Measurements from ENCODE around the gene GSG1L. TPM values are rescaled to one million over a fixed set of nuclear protein-coding genes. Genes with fewer than 3 reads are reported as not detected.

The GSG1L gene
- polyA plus RNA-seq, 1 donor (not counting 4 experiments of a cell fraction or from before 2014, with no cell fraction given), result not detected

- H3K4me3 ChIP-seq (ENCODE audit: control insufficient read depth in 2 of 3, extremely low read depth in 1 of 3, insufficient read depth in 2 of 3, low read depth in 1 of 3, low read length in 3 of 3), result no peak overlapping the region
- dilution Hi-C loops (cut with MboI; ENCODE audit: extremely low pct_ligation_motif_present, low sequenced_read_pairs), result no loop called here
Observed at GRCh38 chr16:27925612-27926011, 137.9 kb downstream of the GSG1L start.

DNA sequence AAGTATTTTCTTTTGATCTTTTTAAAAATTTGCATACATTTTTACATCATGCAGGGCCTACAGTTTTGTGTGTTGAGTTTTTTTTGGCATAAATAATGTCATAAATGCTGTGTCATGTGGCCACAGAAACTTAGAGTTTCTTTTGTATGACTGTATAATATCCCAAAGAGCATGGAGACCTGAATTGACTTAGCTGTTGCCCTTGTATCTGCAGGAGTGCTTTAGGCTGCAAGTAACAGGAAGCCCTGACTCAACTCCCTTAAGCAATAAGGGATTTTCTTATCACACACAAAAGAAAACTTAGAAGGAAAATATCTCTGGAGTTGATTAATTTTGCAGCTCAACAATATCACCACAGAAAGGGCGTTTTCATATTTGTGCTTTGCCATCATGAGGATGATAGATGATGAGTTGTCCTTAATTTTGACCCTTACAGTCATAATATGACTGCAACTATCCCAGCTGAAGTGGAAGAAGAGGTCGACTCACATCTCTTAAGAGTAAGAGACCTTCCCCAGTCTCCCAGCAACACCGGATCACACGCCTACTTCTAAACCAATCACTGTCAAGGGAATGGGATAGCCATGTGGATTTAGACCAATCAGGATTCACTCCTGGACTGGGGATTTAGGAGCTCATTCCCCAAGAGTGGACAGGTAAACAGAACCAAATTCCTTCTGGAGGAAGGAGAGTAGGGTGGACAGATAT lies 138.9 kb downstream of the GSG1L start:
- DNase-seq (ENCODE audit: low read depth, low spot score), result no peak
- Histone ChIP-seq H4K20me1 (ENCODE audit: control insufficient read depth, extremely low read depth, insufficient read depth, low read length) (no peaks in the 10 kb centered on the region), H3K27ac (ENCODE audit: control insufficient read depth, insufficient read depth, low read length) (no peak overlapping the region), H3K79me2 (ENCODE audit: control insufficient read depth, insufficient read depth, low read length) (no peaks in the 10 kb centered on the region), H3K4me1 (ENCODE audit: control insufficient read depth, extremely low read depth, insufficient read depth, low read length) (peaks cover 3% of the 10 kb centered on the region), H3K9me3 (ENCODE audit: control insufficient read depth, low read depth, low read length) (no peaks in the 10 kb centered on the region), H2AFZ (ENCODE audit: control insufficient read depth, low read length) (no peak overlapping the region), H3K4me3 (ENCODE audit: control insufficient read depth in 2 of 3, extremely low read depth in 1 of 3, insufficient read depth in 2 of 3, low read depth in 1 of 3, low read length in 3 of 3) (no peak overlapping the region), H3K36me3 (ENCODE audit: control insufficient read depth in 2 of 2, extremely low read depth in 1 of 2, insufficient read depth in 2 of 2, low read length in 2 of 2) (no peaks in the 10 kb centered on the region), H3K4me2 (ENCODE audit: control insufficient read depth, extremely low read depth, insufficient read depth, low read depth, low read length) (no peak overlapping the region), H3K9ac (ENCODE audit: control insufficient read depth, extremely low read depth, insufficient read depth, low read length) (no peak overlapping the region), H3K27me3 (ENCODE audit: control insufficient read depth, extremely low read depth, insufficient read depth, low read length) (no peaks in the 10 kb centered on the region), H3K9me1 (ENCODE audit: control insufficient read depth, extremely low read depth, insufficient read depth, low read length) (no peaks in the 10 kb centered on the region)
- dilution Hi-C loops (cut with MboI; ENCODE audit: extremely low pct_ligation_motif_present, low sequenced_read_pairs), result no loop called here
- no peak for FAIRE-seq
- TF ChIP-seq EZH2 (IDR thresholded peaks at IDR 0.05; ENCODE audit: low read length) (no peak), CTCF (optimal IDR thresholded peaks at IDR 0.05 in 1 of 3, IDR thresholded peaks at IDR 0.05 in 1 of 3, conservative IDR thresholded peaks at IDR 0.05 in 1 of 3; ENCODE audit: extremely low read depth in 1 of 3, insufficient read depth in 2 of 3, low read length in 3 of 3) (no peak)

More at GRCh38 chr16:27925612-27926011, 137.9 kb downstream of the GSG1L start:
- TF ChIP-seq CTCF (optimal IDR thresholded peaks at IDR 0.05 in 1 of 3, IDR thresholded peaks at IDR 0.05 in 1 of 3, conservative IDR thresholded peaks at IDR 0.05 in 1 of 3; ENCODE audit: extremely low read depth in 1 of 3, insufficient read depth in 2 of 3, low read length in 3 of 3) (no peak), EZH2 (IDR thresholded peaks at IDR 0.05; ENCODE audit: low read length) (no peak)
- H3K27me3 ChIP-seq (ENCODE audit: control insufficient read depth, extremely low read depth, insufficient read depth, low read length), result no peaks in the 10 kb centered on the region
- no peaks in the 10 kb centered on the region for H3K9me3 ChIP-seq (ENCODE audit: control insufficient read depth, low read depth, low read length)
- peaks cover 3% of the 10 kb centered on the region for H3K4me1 ChIP-seq (ENCODE audit: control insufficient read depth, extremely low read depth, insufficient read depth, low read length)
- no peak overlapping the region for H3K4me2 ChIP-seq (ENCODE audit: control insufficient read depth, extremely low read depth, insufficient read depth, low read depth, low read length)
- H3K36me3 ChIP-seq (ENCODE audit: control insufficient read depth in 2 of 2, extremely low read depth in 1 of 2, insufficient read depth in 2 of 2, low read length in 2 of 2), result no peaks in the 10 kb centered on the region
- FAIRE-seq, result no peak
- H3K9me1 ChIP-seq (ENCODE audit: control insufficient read depth, extremely low read depth, insufficient read depth, low read length), result no peaks in the 10 kb centered on the region
- no peak overlapping the region for H3K9ac ChIP-seq (ENCODE audit: control insufficient read depth, extremely low read depth, insufficient read depth, low read length)
- H3K79me2 ChIP-seq (ENCODE audit: control insufficient read depth, insufficient read depth, low read length), result no peaks in the 10 kb centered on the region
- DNase-seq (ENCODE audit: low read depth, low spot score), result no peak
- no peaks in the 10 kb centered on the region for H4K20me1 ChIP-seq (ENCODE audit: control insufficient read depth, extremely low read depth, insufficient read depth, low read length)
- no peak overlapping the region for H3K27ac ChIP-seq (ENCODE audit: control insufficient read depth, insufficient read depth, low read length)
- no peak overlapping the region for H2AFZ ChIP-seq (ENCODE audit: control insufficient read depth, low read length)

All from keratinocyte (primary cell).